Hematopoietic multipotent progenitor cell treated with erythropoietin and hydrocortisone succinate and interleukin-3 and kit ligand, for 17 days (in vitro differentiated cells): ENCODE results near the gene HMG20B.

ENCODE experiments used
- DNase-seq: peaks from one replicate; pipeline ENCODE4 v3.0.0-alpha.2; 2015; ENCODE audit warnings: low spot score

HMG20B gene

DNA sequence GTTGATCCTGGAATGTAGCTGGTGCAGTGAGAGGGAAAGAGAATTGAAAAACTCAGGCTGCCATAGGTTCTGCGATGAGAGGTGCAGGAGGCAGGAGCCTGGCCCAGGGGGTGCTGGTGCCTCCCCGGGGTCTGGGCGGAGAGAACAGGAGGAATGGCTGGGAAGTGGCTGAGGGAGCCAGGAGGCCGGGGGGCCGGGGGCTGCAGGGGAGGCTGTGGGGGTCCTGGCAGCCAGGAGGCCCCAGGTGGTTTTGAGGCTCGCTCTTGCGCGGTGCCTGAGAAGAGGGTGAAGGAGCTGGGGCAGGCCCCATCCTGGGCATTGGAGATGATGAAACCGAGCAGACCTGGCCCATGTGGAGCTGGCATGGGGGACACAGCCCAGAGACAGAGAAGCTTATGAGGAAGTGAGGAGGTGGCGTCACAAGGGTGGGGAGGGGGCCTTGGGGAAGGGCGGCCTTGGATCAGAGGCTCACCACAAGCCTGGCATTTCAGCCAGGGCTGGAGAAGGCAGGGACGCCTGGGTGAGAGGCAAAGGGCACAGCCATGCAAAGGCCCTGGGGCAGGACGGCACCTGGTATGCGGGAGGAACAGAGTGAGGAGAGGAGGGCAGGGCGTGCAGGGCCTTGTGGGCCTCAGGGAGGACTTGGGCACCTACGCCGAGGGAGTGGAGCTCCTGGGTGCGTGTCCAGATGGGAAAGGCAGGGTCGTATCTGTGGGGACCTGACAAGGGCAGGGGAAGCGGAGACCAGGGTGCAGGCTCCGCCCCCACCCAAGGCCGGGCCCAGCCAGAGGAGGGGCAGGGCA lies 35.1 kb upstream of the HMG20B start:
- no peak for DNase-seq

DNA sequence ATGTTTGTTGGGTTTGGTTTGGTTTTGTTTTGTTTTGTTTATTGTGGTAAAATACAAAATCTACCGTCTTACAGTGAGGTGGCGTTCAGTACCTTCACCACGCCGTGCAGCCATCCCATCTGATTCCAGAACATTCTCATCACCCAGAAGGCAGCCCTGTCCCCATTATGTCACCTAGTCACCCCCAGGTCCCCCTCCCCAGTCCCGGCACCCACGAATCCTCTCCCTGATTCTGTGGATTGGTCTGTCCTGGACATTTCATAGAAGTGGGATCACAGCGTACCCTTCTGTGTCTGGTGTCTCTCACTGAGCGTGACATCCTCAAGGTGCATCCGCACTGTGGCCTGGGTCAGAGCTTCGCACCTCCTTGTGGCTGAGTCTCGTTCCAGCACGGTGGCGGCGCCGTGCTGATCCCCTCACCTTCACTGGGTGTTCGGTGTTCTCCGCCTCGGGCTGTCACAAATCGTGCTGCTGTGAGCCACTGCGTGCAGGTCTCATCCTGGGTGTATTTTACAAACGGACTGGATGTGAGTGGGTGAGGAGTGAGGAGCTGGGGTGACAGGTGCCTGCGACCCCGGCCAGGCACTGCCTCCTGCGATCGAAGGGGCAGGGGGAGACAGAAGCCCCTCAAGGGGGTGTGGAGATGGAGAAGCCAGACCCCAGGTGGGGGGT lies 34.4 kb upstream of the HMG20B start:
- DNase-seq, result no peak

DNA sequence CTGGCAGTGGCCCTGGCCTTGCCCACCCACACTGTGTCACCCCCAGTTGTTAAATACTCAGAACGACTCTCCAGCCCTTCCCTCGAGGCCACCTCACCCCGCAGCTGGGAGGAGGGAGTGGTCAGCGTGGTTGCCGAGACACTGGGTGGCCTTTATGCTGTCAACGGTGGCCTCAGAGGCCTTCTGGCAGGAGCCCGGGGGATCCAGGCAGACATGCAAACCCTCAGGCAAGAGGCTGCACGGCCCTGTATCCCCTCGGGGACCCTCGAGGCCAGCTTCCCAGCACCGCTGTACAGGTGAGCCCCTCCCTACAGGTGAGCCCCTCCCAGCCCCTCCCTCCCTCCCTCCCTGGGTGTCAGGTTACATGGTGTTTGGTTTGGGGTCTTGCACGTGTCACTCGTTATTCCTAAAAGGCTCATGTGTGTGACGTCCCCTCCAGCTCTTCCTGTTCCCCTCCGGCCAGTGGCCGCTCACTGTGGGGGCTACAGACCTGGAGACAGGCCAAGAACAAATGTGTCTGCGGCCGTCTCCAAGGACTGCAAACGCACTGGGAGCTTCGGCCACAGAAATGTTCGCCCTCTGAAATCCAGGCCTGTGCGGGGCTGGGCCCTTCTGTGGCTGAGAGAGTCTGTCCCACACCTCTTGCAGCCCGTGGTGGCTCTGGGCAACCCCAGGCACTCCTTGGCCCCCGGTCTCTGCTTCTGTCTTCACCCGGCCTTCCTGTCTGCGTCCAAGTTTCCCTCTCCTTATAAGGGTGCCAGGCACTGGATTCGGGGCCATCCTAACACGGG lies 33.6 kb upstream of the HMG20B start, which contains the start of gene TEKTIP1:
TSS of gene TEKTIP1 (plus strand) at position 210 of the 791 bp plus-strand sequence. CDS start at position 214, 4 bp downstream.
- DNase-seq, result no peak

DNA sequence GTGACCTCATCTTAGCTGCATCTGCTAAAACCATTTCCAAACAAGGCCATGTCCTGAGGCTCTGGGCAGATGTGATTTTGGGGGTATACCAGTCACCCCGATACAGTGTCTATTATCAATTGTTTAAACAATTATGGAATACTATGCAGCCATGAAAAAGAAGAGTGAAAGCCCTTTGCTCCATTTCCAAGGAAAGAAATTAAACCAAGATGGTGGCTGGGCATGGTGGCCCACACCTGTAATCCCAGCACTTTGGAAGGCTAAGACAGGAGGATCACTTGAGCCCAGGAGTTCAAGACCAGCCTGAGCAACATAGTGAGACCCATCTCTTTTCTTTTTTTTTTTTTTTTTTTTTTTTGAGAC lies 33.0 kb upstream of the HMG20B start:
- DNase-seq, result no peak

DNA sequence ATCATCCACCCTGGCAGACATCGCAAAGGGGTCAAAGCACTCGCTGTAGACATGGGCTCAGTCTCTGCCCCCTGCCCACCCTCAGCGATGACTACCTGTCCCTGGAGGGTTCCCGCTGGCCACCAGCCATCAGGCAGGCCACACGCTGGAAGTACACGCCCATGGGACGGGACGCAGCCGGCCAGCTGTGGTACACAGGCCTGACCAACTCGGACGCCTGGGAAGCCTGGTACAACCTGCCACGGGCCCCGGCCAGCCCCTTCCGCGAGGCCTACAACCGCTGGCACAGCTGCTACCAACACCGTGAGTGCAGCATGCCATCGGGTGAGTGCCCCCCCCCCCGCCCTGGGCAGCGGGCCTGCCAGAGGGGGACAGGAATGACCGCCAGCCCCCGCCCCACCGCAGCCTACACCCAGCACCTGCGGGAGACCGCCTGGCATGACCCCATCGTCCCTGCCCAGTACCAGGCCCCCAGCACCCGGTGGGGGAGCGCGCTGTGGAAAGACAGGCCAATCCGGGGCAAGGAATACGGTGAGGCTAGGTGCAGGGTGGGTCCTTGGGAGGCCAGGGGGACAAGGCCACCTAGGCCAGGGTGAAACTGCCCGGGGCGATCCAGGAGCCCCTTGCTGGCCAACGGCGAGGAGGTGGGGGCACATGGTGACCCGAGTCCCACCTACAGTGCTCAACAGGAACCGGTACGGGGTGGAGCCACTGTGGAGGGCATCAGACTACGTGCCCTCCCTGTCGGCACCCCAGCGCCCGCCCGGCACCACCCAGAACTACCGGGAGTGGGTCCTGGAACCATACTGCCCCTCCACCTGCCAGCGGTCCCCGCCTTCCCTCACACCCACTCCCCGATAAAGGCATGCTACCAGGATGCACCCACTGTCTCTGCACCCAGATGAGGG lies 29.3 kb upstream of the HMG20B start:
- no peak for DNase-seq

DNA sequence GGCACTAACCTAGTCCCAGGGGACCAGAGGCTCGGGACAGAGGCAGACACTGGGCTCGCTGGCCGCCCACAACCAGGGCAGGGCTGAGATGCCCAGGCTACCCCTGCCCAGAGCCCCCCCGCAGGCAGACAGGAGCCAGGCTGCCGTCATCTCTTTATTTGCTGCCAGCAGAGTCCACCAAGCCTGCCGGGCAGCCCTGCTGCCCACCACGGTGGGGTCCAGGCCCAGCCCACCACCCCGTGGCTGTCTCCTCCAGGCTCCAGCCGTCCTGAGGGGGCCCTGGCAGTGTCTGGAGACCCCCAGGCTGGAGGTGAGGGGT lies 28.7 kb upstream of the HMG20B start:
- DNase-seq, result no peak

DNA sequence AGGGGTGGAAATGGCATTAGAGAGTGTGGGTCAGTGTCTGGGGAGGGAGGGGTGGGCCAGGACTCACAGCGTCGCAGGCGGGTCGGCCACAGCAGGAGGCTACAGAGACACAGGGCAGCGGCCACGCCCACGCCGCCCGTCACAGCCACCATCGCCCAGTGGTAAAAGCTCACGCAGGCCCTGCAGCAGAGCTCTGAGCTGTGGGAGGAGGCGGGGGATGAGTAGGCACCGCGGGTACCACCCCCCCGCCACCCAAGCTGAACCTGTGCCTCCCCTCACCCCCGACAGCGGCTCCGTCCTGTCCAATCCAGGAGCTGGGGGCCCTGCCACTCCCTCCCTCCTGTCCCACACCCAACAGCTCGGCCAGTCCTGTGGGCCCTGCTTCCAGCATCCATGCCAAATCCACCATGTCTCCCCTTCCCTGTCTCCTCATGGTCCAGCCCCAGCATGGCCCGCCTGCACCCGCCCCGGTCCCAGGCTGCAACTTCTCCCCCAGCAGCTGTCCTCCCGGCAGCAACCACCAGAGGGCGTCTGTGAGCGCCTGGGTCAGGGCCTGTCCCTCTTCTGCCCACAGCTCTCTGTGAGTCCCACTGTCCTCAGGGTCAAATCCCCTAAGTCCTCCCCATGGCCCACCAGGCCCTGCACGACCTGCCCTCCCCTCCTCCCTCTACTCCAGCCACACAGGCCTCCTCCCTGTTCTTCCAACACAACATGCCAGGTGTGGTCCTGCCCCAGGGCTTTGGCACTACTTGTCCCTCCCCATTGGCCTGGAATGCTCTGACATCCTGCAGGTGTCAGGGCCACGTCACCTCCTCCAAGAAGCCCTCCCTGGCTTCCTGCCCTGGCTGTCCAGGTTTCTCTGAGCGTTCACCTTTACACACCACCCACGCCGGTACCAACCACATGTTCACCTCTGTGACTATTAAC lies 27.7 kb upstream of the HMG20B start:
- peak; percentile 84 for DNase-seq

DNA sequence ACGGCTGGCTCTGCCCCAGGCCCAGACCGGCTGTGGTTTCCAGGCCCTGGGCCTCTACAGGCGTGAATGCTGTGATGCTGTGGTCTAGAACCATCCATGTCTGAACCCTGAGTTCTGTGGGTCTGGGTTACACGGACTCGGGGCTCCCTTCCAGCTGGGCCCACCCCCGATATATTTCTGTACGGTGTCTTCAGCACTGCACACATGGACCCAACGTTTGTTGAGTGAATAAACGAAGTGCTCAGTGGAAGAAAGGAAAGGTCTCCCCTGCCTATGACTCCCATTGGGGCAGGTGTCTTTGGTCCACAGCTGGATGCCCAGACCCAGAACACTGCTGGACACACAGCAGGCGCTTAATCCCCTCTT lies 27.1 kb upstream of the HMG20B start:
- no peak for DNase-seq

DNA sequence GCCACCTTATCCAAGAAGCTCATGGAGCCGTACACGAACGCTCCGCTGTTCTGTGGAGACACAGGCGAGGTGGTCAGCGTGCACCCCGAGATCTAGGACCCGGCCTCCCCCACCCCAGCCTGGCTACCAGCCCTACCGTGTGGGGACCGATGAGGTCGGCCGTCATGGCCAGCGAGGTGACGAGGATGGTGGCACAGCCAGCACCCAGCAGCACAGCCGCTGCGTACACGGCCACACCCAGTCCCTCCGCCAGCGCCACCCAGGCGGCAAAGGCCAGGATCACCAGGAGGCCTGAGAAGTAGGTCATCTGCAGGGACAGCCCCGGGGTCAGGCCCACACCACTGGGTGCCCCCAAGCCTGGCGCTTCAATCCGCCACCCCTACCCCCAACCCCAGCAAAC lies 26.6 kb upstream of the HMG20B start:
- no peak for DNase-seq

DNA sequence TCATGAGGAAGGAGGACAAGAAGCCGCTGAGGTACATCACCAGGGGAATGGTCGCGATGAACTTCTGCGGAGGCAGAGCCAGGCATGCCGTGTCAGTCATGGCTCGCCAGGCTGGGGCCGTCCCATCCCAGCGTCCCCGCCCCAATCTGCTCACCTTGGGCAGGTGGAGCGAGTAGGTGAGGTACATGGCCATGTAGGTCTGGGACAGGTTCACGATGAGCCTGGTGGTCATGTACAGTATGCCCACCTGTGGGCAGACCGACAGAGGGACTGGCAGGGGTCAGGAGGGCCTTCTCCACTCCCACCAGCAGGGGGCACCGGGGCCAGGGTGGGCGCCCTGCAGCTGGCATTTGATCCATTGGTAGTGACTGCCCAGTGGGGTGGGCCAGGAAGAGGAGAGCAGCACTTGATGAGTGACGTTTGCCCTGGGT lies 25.4 kb upstream of the HMG20B start:
- peak; percentile 47 for DNase-seq

DNA sequence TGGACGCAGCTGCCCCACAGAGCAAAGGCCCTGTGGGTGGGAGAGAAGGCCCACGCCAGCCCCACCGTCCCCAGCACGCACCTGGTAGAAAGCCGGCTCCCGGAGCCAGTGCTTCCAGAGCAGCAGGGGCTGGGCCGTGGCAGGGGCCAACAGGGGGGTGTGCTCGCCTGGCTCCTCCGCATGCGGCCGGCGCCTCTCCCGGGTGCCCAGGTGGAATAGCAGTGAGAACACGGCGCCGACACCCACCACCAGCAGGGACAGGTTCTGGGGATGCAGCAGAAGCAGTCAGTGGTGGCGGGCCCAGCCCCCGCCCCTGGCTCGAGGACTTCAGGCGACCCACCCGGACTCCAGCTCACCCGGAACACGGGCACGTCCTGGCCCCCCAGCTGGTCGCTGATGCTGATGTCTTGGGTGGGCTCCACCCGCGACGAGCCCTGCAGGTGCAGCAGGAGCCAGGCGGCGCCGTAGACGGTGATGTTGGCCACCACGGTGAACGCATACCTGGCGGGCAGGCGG lies 24.9 kb upstream of the HMG20B start:
- DNase-seq, result no peak

DNA sequence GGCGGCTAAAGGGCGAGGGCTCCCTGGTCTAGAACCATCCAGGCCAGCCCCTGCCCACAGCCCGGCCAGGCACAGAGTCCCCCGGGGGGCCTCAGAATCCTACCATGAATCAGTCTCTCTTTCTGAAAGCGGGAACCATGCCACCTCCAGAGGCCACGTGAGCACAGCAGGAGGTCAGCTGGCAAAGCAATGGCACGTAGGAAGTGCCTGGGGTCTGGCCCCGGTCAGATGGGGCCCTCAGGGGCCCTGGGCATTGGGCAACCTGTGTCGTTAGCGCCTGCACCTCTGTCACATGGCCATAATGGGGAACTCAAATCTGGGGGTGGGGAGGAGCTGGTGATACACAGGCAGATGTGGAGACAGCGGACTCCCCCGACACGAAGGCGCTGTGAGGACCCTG lies 24.1 kb upstream of the HMG20B start:
- no peak for DNase-seq

DNA sequence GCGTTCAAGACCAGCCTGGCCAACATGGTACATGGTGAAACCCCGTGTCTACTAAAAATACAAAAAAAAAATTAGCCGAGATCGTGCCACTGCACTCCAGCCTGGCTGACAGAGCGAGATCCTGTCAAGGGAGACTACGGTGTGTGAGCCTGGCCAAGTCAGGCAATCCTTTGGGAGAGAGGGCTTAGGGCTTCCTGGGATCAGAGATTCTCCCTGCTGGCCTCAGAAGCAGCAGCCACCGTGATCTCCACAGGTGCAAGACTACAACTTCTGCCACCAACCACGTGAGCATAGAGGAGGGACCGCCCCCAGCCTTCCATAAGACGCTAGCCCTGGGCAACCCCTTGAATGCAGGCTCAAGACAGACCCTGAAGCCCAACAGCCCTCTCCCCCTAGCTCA lies 22.9 kb upstream of the HMG20B start:
- no peak for DNase-seq

DNA sequence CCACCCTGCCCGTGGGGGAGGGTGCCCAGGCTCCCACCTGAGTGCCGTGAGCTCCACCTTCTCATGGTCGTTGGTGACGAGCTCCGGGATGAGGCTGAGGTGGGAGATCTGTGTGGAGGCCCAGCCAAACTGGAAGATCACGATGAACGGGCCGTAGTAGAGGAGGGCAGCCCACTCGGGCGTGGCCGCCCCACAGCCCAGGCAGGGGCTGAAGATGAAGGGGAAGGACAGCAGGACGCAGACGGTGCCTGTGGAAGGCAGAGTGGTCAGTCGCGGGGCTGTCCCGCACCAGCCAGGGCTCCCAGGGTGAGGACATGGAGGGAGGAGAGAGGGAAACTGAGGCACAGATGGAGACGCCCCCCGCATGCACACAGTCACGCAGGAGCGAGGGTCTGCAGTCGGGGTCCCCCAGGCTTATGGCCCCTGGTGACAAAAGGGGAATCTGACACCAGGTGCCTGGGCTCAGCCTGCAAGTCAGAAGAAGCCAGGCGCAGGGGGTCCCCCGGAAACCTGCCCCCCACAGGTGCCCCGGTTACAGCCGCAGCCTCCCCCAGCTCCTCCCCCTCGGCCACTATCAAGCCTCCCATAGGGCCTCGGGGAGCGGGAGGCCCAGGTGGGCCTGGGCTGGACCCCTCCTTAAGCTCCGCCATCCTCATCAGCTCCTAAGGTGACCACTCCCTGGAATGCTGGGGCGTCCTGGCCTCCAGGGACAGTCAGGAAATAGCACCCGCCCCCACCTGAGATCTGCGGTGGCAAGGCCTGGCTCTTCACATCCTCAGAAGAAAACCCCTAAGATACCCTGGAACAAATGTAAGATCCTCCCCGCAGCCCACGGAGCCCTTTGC lies 21.6 kb upstream of the HMG20B start:
- DNase-seq, result no peak

DNA sequence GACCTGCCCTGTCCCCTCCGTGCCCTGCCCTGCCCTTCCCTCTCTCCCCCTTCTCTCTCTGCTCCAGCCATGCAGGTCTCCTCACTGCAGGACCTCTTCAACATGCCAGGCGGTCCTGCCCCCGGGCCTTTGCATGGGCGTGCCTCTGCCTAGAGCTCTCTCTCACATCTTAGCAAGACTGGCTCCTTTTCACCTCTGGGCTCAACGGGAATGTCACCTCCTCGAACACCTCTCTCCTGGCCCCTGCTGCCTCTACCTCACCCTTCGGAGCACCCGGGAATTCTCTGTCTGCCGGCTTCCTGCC lies 21.0 kb upstream of the HMG20B start:
- DNase-seq, result no peak

DNA sequence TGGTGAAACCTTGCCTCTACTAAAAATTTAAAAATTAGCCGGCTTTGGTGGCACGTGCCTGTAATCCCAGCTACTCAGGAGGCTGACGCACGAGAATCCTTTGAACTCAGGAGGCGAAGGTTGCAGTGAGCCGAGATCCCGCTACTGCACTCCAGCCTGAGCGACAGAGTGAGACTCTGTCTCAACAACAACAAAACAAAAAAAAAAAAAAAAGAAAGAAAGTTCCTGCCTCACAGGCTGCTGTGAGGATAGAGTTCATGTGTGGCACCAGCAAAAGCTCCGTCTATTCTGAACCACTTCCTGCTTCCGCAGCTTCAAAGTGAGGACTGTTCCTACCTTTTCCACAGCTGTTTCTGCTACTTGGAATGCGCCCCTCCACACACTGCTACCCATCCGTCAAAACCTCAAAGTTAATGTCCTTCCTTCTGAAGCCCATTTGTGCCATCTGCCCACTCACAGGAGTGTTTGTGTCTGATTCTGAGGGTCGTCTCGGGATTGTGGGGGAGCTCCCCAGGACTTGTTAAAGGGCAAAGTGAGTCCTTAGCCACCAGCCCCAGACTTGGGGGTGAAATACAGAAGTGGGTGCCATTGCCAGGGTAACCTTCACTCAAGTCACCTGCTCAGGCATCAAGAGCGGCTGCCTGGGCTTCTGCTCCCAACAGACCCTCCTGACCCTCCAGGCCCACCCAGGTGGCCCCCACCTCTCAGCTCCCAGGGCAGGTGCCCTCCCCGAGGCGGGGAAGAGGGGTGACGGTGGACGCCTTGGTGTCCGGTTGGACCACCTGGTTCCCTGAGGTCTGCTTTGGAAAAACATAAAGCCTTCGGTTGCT lies 18.3 kb upstream of the HMG20B start:
- no peak for DNase-seq

DNA sequence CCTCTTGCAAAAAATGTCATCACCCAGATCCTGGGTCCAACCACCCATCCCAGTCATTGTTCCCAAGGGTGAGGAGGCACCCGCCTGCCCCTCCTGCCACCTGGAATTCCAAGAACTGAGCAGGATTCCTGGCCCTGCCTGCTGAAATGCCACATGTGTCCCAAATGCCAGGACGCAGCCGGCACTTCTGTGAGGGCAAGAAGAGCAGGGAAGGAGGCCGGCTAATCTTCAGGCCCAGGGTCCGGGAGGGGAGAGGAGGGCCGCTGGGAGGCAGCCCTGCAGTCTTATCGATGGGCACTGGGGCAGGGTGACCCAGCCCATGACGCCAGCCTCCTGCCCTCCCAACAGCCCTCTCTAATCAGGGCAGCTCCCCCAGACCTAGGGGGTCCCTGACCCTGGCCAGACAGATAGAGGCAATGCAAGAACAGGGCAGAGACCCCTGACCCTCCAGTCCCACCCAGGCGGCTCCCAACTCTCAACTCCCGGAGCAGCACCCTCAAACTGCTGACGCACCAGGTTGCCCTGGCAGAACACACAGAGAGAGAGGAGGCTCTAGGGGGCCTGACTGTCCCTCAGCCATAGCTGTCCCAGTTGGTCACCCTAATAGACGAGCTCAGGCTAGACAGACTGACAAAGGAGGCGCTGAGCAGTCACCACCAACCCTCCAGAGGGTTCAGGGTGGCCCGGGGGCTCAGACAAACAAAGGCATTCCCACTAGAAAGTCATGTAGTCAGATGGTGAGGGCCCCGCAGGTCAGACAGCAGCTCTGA lies 16.9 kb upstream of the HMG20B start:
- peak; percentile 44 for DNase-seq

DNA sequence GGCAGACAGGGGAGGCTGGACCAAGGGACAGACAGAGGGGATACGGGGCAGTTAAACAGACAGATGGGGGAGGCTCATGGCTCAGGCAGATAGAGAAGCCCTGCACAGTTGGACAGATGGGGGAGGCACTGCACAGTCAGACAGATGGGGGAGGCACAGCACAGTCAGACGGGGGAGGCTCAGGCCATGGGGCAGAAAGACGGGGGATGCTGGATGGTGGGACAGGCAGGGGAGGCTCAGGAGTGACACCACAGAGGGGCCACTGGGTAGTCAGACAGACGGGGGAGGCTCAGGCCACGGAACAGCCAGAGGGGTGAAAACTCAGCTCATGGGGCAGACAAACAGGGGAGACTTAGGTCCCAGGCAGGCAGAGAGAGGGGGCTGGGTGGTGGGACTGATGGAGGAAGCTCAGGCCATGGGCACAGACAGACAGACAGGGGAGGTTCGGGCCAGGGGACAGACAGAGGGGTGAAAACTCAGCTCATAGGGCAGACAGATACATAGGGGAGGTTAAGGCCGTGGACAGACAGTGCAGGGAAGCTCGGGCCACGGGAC lies 16.2 kb upstream of the HMG20B start:
- DNase-seq, result no peak
